ENCODE measurements around the gene SFT2D2.

SFT2D2 gene
- long read RNA-seq, partial matches to known transcripts, result 7 of 10 reads
- long read RNA-seq, other reads (novel, unspliced or antisense), result 3 of 10 reads

DNA sequence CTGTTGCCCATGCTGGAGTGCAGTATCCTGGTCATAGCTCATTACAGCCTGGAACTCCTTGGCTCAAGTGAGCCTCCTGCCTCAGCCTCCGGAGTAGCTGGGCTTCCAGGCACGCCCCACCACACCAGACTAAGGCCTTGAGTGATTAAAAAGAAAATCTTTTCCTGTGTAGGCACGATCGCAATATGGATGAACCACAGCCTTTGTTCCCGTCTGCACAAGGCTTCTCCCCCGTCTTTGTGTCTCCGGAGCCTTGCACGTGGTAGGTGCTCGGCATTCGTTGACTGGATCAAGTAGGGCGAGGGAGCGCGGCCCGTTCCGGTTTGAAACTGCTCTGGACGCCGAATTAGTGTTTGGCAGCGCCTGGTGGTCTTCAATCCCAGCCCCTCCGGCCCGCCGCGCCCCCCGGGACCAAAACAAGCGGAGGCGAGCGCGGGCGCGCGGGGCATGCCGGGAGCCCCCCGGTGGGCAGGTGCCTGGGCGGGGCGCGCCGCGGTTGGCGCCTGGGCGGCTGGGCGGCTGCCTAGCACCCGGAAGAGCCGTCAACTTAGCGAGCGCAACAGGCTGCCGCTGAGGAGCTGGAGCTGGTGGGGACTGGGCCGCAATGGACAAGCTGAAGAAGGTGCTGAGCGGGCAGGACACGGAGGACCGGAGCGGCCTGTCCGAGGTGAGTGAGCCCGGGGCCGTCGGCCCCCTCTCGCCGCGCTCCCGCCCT is at the start of gene SFT2D2:
Gene SFT2D2 (plus strand): TSS at position 529 of the 715 bp plus-strand sequence. CDS start 76 bp downstream, at position 605.
- H3K27me3 ChIP-seq (ENCODE audit: insufficient read depth, poor library complexity, severe bottlenecking), result no peaks in the 10 kb centered on the region
- TF ChIP-seq REST (IDR thresholded peaks at IDR 0.05; ENCODE audit: insufficient replicate concordance, low read depth), result peak; percentile 11
- no peak for TF ChIP-seq SPI1 (IDR thresholded peaks at IDR 0.05; ENCODE audit: borderline replicate concordance, low read depth)
- TF ChIP-seq GABPA (IDR thresholded peaks at IDR 0.05; ENCODE audit: low read depth), result peak; percentile 32; the same call in 1 of the 2 replicates
- TF ChIP-seq, protein P1, sequence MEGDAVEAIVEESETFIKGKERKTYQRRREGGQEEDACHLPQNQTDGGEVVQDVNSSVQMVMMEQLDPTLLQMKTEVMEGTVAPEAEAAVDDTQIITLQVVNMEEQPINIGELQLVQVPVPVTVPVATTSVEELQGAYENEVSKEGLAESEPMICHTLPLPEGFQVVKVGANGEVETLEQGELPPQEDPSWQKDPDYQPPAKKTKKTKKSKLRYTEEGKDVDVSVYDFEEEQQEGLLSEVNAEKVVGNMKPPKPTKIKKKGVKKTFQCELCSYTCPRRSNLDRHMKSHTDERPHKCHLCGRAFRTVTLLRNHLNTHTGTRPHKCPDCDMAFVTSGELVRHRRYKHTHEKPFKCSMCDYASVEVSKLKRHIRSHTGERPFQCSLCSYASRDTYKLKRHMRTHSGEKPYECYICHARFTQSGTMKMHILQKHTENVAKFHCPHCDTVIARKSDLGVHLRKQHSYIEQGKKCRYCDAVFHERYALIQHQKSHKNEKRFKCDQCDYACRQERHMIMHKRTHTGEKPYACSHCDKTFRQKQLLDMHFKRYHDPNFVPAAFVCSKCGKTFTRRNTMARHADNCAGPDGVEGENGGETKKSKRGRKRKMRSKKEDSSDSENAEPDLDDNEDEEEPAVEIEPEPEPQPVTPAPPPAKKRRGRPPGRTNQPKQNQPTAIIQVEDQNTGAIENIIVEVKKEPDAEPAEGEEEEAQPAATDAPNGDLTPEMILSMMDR (IDR thresholded peaks at IDR 0.05; ENCODE audit: insufficient read depth, low read length), result no peak
- TF ChIP-seq POLR2AphosphoS5 (IDR thresholded peaks at IDR 0.05; ENCODE audit: low read depth), result peak; percentile 76
- DNase-seq (ENCODE audit: low read depth in 1 of 2, low spot score in 1 of 2), result peak; percentile 75 to 76
- H3K4me3 ChIP-seq (replicated peaks; ENCODE audit: insufficient read depth, low read length), result peak within 1 kb of the TSS; percentile 75
- H3K27ac ChIP-seq (replicated peaks), result peak within 1 kb of the TSS; percentile 94

DNA sequence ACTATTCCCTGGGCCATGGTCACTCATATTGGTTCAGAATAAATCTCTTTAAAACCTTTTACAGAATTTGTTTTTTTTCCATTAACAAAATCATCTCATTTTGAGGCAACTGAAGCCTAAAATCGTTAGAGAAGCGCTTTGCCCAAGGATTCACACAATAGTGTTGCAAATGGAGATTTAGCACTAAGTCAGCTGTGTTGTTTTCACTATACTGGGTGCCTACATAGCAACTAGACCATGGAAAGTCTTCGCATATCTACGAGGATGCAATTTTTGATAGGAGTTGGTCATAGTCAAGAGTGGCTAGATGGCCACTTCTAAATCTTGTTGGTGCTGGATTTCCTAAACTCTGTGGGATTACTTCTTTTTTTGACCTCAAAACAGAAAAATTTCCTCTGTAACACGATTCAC is 47.6 kb upstream of the SFT2D2 start:
- Histone ChIP-seq H3K27me3 (ENCODE audit: insufficient read depth, poor library complexity, severe bottlenecking) (no peaks in the 10 kb centered on the region), H3K27ac (replicated peaks) (peak overlapping the region; percentile 81), H3K4me3 (replicated peaks; ENCODE audit: insufficient read depth, low read length) (peak overlapping the region; percentile 93)
- DNase-seq (ENCODE audit: low read depth in 1 of 2, low spot score in 1 of 2), result no peak
- no peak for TF ChIP-seq SPI1 (IDR thresholded peaks at IDR 0.05; ENCODE audit: borderline replicate concordance, low read depth)
- TF ChIP-seq GABPA (IDR thresholded peaks at IDR 0.05; ENCODE audit: low read depth), result no peak
- no peak for TF ChIP-seq POLR2AphosphoS5 (IDR thresholded peaks at IDR 0.05; ENCODE audit: low read depth)
- TF ChIP-seq, protein P1 (IDR thresholded peaks at IDR 0.05; ENCODE audit: insufficient read depth, low read length), result no peak
- no peak for TF ChIP-seq REST (IDR thresholded peaks at IDR 0.05; ENCODE audit: insufficient replicate concordance, low read depth)

DNA sequence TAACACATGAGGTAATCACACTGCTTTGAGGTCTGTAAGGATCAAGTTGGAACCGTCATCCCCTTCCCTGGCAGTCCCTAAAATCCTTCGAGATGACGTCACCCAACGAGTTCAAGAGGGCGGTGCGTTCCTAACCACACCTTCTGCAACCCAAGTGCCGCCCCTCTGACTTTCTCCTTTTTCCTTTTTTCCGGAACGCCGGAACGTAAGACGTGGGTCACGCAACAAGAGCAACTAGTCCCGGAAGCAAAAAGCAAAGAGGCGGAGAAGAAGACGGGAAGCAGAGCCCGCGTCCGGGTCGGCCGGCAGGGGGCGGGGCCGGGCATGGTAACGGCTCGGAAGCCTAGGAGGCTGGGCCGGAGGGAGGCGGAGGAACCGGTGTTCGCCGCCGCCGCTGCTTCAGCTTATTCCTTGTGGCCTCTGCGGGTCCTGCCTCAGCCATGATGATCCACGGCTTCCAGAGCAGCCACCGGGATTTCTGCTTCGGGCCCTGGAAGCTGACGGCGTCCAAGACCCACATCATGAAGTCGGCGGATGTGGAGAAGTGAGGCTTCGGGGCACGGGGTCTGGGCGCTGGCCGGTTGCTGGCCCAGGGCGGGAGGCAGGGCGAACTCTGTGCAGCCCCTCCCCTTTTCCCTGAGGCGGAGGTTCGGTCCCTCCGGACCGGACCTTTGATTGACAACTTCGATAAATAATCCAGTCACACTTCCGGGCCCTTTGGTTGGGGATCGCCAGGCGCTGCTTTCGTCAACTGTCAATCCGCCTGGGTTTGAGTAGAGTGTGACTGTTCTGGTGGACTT is 47.0 kb upstream of the SFT2D2 start, which contains the start of gene TIPRL:
Gene TIPRL (plus strand): TSS at position 325 of the 800 bp plus-strand sequence. CDS start 116 bp downstream, at position 441.
- H3K4me3 ChIP-seq (replicated peaks; ENCODE audit: insufficient read depth, low read length), result peak within 1 kb of the TSS; percentile 93
- H3K27me3 ChIP-seq (ENCODE audit: insufficient read depth, poor library complexity, severe bottlenecking), result no peaks in the 10 kb centered on the region
- peak; percentile 98 for DNase-seq (ENCODE audit: low read depth in 1 of 2, low spot score in 1 of 2)
- peak within 1 kb of the TSS; percentile 81 for H3K27ac ChIP-seq (replicated peaks)
- peak; percentile 89 for TF ChIP-seq GABPA (IDR thresholded peaks at IDR 0.05; ENCODE audit: low read depth)
- peak; percentile 39; the same call in 1 of the 2 replicates for TF ChIP-seq POLR2AphosphoS5 (IDR thresholded peaks at IDR 0.05; ENCODE audit: low read depth)
- TF ChIP-seq, protein P1 (IDR thresholded peaks at IDR 0.05; ENCODE audit: insufficient read depth, low read length), result peak; percentile 10
- no peak for TF ChIP-seq REST (IDR thresholded peaks at IDR 0.05; ENCODE audit: insufficient replicate concordance, low read depth)
